Psoas muscle (tissue), 8 donors: ENCODE measurements around the gene SLCO3A1. TPM values are rescaled to one million over a fixed set of nuclear protein-coding genes. Genes with fewer than 3 reads are reported as not detected.

Experiments
- ATAC-seq, 4 donors: fragments of 200-7000 bp; cut with Tn5 transposase; one replicate each; pipeline ENCODE4 v1.9.1; 2020; ENCODE audit warnings: moderate library complexity in 3 of 4, mild to moderate bottlenecking in 2 of 4
- DNase-seq, 2 donors: peaks; one replicate each; pipeline ENCODE4 v3.0.0-alpha.2; 2020
- H3K27ac ChIP-seq: fragments of 200-600 bp; one replicate; pipeline ENCODE4 v1.8.0; 2022
- H3K27me3 ChIP-seq, 3 donors: fragments of 200-600 bp in 1 of 3; one replicate each; pipeline versions ENCODE4 v1.6.1 to v1.8.0; 2013 to 2022; ENCODE audit warnings: low read length in 2 of 3, mild to moderate bottlenecking in 2 of 3, moderate library complexity in 1 of 3; ENCODE audit not compliant: insufficient read depth in 3 of 3
- H3K36me3 ChIP-seq, 2 donors: fragments of 200-600 bp in 1 of 2; one replicate each; pipeline versions ENCODE4 v1.6.1 to v1.8.0; 2013 to 2022; ENCODE audit warnings: low read depth in 1 of 2, mild to moderate bottlenecking in 1 of 2, moderate library complexity in 1 of 2; ENCODE audit not compliant: insufficient read depth in 1 of 2
- H3K4me1 ChIP-seq: fragments of 200-600 bp; one replicate; pipeline ENCODE4 v1.8.0; 2022
- H3K4me3 ChIP-seq: fragments of 200-600 bp; one replicate; pipeline ENCODE4 v1.8.0; 2022; ENCODE audit warnings: mild to moderate bottlenecking
- H3K9me3 ChIP-seq: fragments of 200-600 bp; one replicate; pipeline ENCODE4 v1.8.0; 2022
- WGBS, 3 donors: extraction: QIAGEN DNeasy Blood & Tissue Kit; methylation state at CpG; one replicate each; pipeline versions ENCODE4 v1.1.6 to v1.1.7; 2013; 5-methylcytosine and 5-hydroxymethylcytosine counted together
- intact Hi-C, 2 donors: fragments of 100-400 bp; cut with DNase I; formaldehyde crosslinking; loops; one replicate each; pipeline versions ENCODE4 v1.11.0 to v1.14.2; 2022
- polyA plus RNA-seq, 3 donors: library from polyadenylated mRNA; stranded (reverse); fragments of 200-250 nt; gene quantifications; one replicate each; pipeline ENCODE4 v1.2.3, GENCODE V29; 2013
- total RNA-seq, 4 donors: library from RNA; stranded (reverse); fragmentation: NEBNext Ultra II Directional in 2 of 4; extraction: Animal tissue kit (Norgen Biotek cat#: 25700) in 2 of 4; gene quantifications; one replicate each; pipeline versions ENCODE4 v1.2.1 to v1.2.4, GENCODE V29; 2021 to 2023
- TF ChIP-seq, protein P1 (sequence below): fragments of 200-600 bp; IDR thresholded peaks from one replicate; pipeline ENCODE4 v1.8.0; 2022; ENCODE audit warnings: antibody characterized with exemption
- donor health status: healthy with polysubstance abuse.
- donor health status: DM: no; HTN: no; CAD: no; lungs with moderate emphysema.
- donor health status: Bipolar disorder and iron deficiency.
- donor health status: healthy.
- donor health status: DM: yes; HTN: yes; CAD: no.
- donor health status: DM: no; HTN: no; CAD: no.
- donor health status: DM: no; HTN: no; CAD: no.
- donor health status: DM: yes; HTN: yes; CAD: no.

Gene SLCO3A1
- total and polyA plus RNA-seq, 7 donors: 3.5 to 10.3 (median 9.4) TPM

GRCh38 chr15:92167451-92167850, 313.9 kb downstream of the SLCO3A1 start:
- ATAC-seq (no peak), DNase-seq (no peak)
- Histone ChIP-seq H3K9me3 (no peaks in the 10 kb centered on the region), H3K4me1 (no peaks in the 10 kb centered on the region), H3K36me3 (peaks cover 0 to 5% of the 10 kb centered on the region in 2 donors), H3K27ac (no peak overlapping the region), H3K27me3 (peaks cover 0 to 2% (median 0%) of the 10 kb centered on the region in 3 donors), H3K4me3 (no peak overlapping the region)
- WGBS, 3 donors: 94 to 96% (median 96%) methylated on average over 7 of the region's 7 CpGs
- intact Hi-C loops: no loop called here
- TF ChIP-seq, protein P1, sequence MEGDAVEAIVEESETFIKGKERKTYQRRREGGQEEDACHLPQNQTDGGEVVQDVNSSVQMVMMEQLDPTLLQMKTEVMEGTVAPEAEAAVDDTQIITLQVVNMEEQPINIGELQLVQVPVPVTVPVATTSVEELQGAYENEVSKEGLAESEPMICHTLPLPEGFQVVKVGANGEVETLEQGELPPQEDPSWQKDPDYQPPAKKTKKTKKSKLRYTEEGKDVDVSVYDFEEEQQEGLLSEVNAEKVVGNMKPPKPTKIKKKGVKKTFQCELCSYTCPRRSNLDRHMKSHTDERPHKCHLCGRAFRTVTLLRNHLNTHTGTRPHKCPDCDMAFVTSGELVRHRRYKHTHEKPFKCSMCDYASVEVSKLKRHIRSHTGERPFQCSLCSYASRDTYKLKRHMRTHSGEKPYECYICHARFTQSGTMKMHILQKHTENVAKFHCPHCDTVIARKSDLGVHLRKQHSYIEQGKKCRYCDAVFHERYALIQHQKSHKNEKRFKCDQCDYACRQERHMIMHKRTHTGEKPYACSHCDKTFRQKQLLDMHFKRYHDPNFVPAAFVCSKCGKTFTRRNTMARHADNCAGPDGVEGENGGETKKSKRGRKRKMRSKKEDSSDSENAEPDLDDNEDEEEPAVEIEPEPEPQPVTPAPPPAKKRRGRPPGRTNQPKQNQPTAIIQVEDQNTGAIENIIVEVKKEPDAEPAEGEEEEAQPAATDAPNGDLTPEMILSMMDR: no peak

- H3K9me3 ChIP-seq: no peaks in the 10 kb centered on the region
- H3K4me3 ChIP-seq: no peak overlapping the region
- peaks cover 0 to 2% (median 0%) of the 10 kb centered on the region in 3 donors for H3K27me3 ChIP-seq
- no peaks in the 10 kb centered on the region for H3K4me1 ChIP-seq
- DNase-seq: no peak
- peaks cover 0 to under 1% of the 10 kb centered on the region in 2 donors for H3K36me3 ChIP-seq
- 77 to 92% (median 80%) methylated on average over 5 of the region's 5 CpGs for WGBS, 3 donors
- no peak overlapping the region for H3K27ac ChIP-seq
- no peak for ATAC-seq
- TF ChIP-seq, protein P1: no peak
- intact Hi-C loops: no loop called here
These were observed 314.7 kb downstream of the SLCO3A1 start for GRCh38 chr15:92168066-92168683.

- Histone ChIP-seq H3K36me3 (no peaks in the 10 kb centered on the region), H3K4me3 (no peak overlapping the region), H3K27me3 (peaks cover 0 to 2% (median 0%) of the 10 kb centered on the region in 3 donors), H3K9me3 (no peaks in the 10 kb centered on the region), H3K4me1 (no peaks in the 10 kb centered on the region), H3K27ac (no peak overlapping the region)
- TF ChIP-seq, protein P1: no peak
- intact Hi-C loops: no loop called here
- WGBS, 3 donors: 79 to 82% (median 80%) methylated on average over 8 of the region's 8 CpGs
- no peak for ATAC-seq
- DNase-seq: no peak
These were observed 317.4 kb downstream of the SLCO3A1 start for GRCh38 chr15:92170897-92171296.

- H3K4me3 ChIP-seq: no peak overlapping the region
- intact Hi-C loops: no loop called here
- ATAC-seq: no peak
- H3K4me1 ChIP-seq: no peaks in the 10 kb centered on the region
- 66 to 75% (median 68%) methylated on average over 4 of the region's 4 CpGs for WGBS, 3 donors
- no peak for DNase-seq
- H3K9me3 ChIP-seq: no peaks in the 10 kb centered on the region
- no peaks in the 10 kb centered on the region for H3K36me3 ChIP-seq
- TF ChIP-seq, protein P1: no peak
- H3K27ac ChIP-seq: no peak overlapping the region
- no peaks in the 10 kb centered on the region for H3K27me3 ChIP-seq
These were observed 325.4 kb downstream of the SLCO3A1 start for GRCh38 chr15:92178911-92179310.

DNA sequence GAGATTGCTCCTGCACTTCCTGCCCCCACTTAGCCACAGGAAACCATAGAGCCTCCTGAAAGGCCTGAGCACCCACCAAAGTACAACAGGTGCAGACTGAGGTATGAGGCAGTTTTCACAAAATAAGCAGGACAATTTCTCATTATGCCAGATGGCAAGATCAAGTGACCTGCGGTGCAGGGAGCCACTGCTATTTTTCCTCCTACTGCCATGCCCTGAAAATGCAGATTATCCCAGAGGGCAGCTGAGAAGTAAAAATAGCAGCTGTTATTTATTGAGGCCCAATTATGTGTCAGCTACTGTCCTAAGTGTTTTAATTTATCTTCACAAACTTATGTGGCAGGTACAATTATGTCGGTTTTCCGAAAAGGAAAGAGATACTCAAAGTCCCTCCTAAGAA, 330.6 kb downstream of the SLCO3A1 start:
- no peaks in the 10 kb centered on the region for H3K36me3 ChIP-seq
- ATAC-seq (peak in 1 of 4 donors; percentile 42), DNase-seq (no peak)
- TF ChIP-seq, protein P1: no peak
- H3K27me3 ChIP-seq: no peaks in the 10 kb centered on the region
- H3K4me1 ChIP-seq: no peaks in the 10 kb centered on the region
- no peak overlapping the region for H3K27ac ChIP-seq
- H3K9me3 ChIP-seq: no peaks in the 10 kb centered on the region
- WGBS, 3 donors: 32 to 61% (median 45%) methylated on average over 3 of the region's 3 CpGs
- H3K4me3 ChIP-seq: no peak overlapping the region
- intact Hi-C loops: no loop called here
